Measurements from ENCODE around the gene SLK. TPM values are rescaled to one million over a fixed set of nuclear protein-coding genes. Genes with fewer than 3 reads are reported as not detected.

The SLK gene
- total RNA-seq, 1 experiment from 2014 or later: 19.0 TPM

GRCh38 chr10:104046651-104047050 is 79.7 kb downstream of the SLK start:
- no peak for DNase-seq

GRCh38 chr10:104049504-104050250 is 82.7 kb downstream of the SLK start:
- Histone ChIP-seq H3K27me3 (no peaks in the 10 kb centered on the region), H3K4me3 (no peak overlapping the region), H3K9me3 (no peaks in the 10 kb centered on the region), H3K36me3 (no peaks in the 10 kb centered on the region)
- DNase-seq: peak; percentile 42

More at GRCh38 chr10:104046651-104047050, 79.7 kb downstream of the SLK start:
- H3K4me3 ChIP-seq: no peak overlapping the region
- no peaks in the 10 kb centered on the region for H3K9me3 ChIP-seq
- H3K36me3 ChIP-seq: no peaks in the 10 kb centered on the region
- no peaks in the 10 kb centered on the region for H3K27me3 ChIP-seq

DNA sequence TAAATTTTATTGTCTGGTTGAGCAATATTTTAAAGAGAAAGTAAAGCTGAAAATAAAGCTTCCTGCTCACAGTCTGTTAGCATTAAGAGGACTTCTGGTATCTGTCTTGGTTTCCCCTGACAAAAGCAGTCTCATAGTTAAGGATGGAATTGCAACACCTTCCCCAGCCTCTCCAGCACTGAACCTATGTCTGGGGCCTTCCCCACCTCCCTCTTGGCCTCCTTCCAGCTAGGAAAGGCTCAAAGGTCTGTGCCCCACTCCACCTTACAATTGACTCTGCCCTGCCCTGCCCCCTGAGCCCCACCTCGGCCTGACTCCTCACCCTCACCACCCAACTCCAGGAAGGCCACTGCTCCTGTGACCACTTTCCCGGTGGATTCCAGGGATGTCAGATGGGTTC is 85.5 kb downstream of the SLK start:
- Histone ChIP-seq H3K36me3 (no peaks in the 10 kb centered on the region), H3K27me3 (no peaks in the 10 kb centered on the region)
- no peak for DNase-seq

DNA sequence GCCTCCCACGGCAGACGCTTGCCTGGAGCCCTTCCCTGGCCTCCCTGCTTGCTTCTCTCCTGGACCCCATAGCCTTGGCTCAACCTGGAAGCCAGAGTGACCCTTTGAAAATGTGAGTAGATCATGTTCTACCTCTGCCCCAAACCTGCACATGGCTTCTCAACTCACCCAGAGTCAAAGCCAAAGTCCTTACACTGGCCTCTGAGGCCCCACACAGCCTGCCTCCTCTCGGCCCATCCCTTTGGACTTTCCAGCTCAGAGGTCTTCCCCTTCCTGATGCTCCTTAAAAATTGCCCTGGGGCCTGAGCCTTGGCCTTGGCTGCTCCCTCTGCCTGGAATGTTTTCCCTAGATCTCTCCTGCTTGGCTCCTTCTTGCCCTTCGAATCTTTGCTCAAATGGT is 86.3 kb downstream of the SLK start:
- Histone ChIP-seq H3K4me3 (no peak overlapping the region), H3K36me3 (no peaks in the 10 kb centered on the region), H3K27me3 (no peaks in the 10 kb centered on the region), H3K9me3 (no peaks in the 10 kb centered on the region)
- no peak for DNase-seq

More for the DNA sequence above, 85.5 kb downstream of the SLK start:
- H3K9me3 ChIP-seq: no peaks in the 10 kb centered on the region
- no peak overlapping the region for H3K4me3 ChIP-seq

DNA sequence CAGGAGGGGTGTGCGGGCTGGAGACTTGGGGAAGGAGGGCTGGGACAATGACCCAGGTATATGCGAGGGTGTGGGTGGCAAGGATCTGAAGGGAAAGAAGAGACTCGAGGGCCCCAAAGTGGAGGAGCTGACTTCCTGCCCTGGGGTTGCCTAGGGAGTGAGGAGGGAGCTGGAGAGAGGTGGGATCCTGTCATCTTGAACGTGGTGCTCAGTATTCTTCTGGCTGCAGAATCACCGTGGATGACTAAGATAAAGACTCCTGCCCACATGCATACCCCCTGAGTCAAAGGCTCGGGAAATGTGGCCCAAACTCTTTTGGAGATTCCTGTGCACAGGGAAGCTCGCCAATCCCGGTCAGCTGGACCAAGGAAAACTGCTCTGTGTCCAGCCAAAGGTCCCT is 87.5 kb downstream of the SLK start:
- Histone ChIP-seq H3K36me3 (no peaks in the 10 kb centered on the region), H3K9me3 (no peaks in the 10 kb centered on the region), H3K4me3 (no peak overlapping the region), H3K27me3 (no peaks in the 10 kb centered on the region)
- DNase-seq: peak; percentile 81

- Histone ChIP-seq H3K4me3 (no peak overlapping the region), H3K36me3 (no peaks in the 10 kb centered on the region), H3K27me3 (no peaks in the 10 kb centered on the region)
These were observed 89.8 kb downstream of the SLK start for GRCh38 chr10:104056619-104057273.

DNA sequence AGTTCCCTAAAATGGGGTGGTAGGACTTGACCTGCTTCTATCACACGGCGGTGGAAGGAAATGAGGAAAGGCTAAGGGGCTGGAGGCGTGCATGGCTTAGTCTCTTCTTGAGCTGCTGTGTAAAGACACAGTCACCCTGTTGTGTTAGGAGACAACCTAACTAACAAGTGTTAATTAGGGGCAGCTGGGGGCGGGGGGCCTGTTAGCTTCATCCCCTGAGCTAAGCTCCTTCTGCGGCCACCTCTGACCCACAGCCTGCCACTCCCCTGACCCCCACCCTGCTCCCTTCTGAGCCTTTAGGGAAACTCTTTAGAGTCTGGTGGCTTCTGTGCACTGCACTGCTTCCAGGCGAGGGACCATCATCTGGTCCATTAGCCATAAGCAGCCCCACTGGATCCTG is 90.8 kb downstream of the SLK start:
- Histone ChIP-seq H3K9me3 (no peaks in the 10 kb centered on the region), H3K27me3 (no peaks in the 10 kb centered on the region), H3K4me3 (no peak overlapping the region), H3K36me3 (no peaks in the 10 kb centered on the region)
- no peak for DNase-seq

More at GRCh38 chr10:104056619-104057273, 89.8 kb downstream of the SLK start:
- no peak for DNase-seq
- H3K9me3 ChIP-seq: no peaks in the 10 kb centered on the region

- no peak overlapping the region for H3K4me3 ChIP-seq
- no peaks in the 10 kb centered on the region for H3K9me3 ChIP-seq
- no peaks in the 10 kb centered on the region for H3K36me3 ChIP-seq
- no peak for DNase-seq
- H3K27me3 ChIP-seq: no peaks in the 10 kb centered on the region
These were observed 92.4 kb downstream of the SLK start for GRCh38 chr10:104059364-104059763.

DNA sequence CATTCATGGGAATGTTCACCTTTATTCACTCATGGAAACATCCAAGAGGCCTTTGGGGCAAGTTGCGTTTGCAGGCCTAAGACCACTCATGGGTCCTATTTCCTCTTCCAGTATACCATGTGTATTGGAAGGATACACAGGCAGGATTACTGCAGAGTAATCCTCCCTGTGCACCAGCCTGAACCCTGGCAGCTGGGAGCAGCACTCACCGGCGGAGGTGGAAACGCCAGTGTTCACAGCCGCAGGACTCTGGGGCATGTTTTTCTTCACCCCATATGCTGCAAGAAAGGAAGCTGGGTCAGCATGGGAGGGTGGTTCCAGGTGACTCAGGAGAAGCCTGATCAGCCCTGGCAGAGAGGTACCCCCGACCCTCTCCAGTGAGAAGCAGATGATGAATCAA is 94.3 kb downstream of the SLK start:
- no peak for DNase-seq
- no peaks in the 10 kb centered on the region for H3K9me3 ChIP-seq
- H3K36me3 ChIP-seq: no peaks in the 10 kb centered on the region
- no peak overlapping the region for H3K4me3 ChIP-seq
- no peaks in the 10 kb centered on the region for H3K27me3 ChIP-seq

DNA sequence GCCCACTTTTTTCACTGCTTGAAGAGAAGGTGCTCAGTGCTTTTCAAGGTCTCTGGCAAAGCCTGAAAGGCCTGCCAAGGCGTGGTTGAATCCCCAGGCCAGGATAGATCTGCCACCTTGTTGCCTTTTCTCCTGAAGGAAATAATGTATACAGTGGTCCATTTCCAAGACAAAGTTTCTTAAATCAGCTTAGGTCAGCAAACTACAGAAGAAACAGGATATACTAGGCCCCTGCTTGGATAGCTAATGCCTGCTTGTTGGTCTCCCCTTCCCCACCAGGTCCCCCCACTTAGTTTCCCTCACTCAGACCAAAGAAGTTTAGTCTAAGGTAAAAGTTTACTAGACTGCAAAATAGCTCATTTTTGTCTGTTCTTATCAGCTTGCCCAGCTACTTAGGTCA is 98.8 kb downstream of the SLK start:
- H3K27me3 ChIP-seq: no peaks in the 10 kb centered on the region
- no peak for DNase-seq
- no peaks in the 10 kb centered on the region for H3K36me3 ChIP-seq
- no peaks in the 10 kb centered on the region for H3K9me3 ChIP-seq
- no peak overlapping the region for H3K4me3 ChIP-seq

DNA sequence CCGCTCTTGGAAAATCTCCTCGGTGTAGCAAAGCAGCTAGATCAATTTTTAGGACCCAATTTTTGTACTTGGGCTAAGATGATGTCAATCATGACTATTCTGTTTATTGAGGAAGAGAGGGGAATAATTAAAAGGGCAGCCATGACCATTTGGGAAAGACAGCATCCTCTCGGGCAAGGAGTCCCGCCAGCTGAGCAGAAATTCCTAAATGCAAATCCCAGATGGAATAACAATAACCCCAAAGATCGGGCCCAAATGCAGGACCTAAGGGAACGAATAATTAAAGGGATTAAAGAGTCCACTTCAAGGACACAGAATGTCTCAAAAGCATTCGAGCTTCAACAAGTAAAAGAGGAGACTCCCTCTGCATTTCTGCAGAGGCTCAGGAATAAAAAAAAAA is 100.0 kb downstream of the SLK start:
- H3K36me3 ChIP-seq: no peaks in the 10 kb centered on the region
- H3K9me3 ChIP-seq: no peaks in the 10 kb centered on the region
- H3K4me3 ChIP-seq: no peak overlapping the region
- no peak for DNase-seq
- H3K27me3 ChIP-seq: no peaks in the 10 kb centered on the region

GRCh38 chr10:104067525-104067924 is 100.6 kb downstream of the SLK start:
- Histone ChIP-seq H3K27me3 (no peaks in the 10 kb centered on the region), H3K36me3 (no peaks in the 10 kb centered on the region), H3K9me3 (no peaks in the 10 kb centered on the region), H3K4me3 (no peak overlapping the region)
- DNase-seq: no peak

DNA sequence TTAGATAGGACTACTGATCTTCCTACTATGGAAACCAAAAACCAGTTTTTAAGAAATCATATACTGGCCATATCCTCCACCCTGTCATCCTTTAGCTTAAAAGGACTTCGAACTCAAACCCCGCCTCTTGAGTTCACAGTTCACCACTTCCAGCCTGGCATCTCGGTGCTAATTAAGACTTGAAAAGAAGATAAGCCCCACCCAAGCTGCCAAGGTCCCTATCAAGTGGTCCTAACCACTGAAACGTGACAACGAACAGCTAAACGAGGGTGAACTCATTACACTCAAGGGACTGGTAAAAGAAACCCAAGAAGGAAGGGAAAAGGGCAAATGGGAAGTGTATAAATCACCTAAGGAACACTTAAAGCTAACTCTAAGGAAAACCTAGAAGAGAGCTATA is 102.7 kb downstream of the SLK start:
- H3K36me3 ChIP-seq: no peaks in the 10 kb centered on the region
- H3K27me3 ChIP-seq: no peaks in the 10 kb centered on the region

DNA sequence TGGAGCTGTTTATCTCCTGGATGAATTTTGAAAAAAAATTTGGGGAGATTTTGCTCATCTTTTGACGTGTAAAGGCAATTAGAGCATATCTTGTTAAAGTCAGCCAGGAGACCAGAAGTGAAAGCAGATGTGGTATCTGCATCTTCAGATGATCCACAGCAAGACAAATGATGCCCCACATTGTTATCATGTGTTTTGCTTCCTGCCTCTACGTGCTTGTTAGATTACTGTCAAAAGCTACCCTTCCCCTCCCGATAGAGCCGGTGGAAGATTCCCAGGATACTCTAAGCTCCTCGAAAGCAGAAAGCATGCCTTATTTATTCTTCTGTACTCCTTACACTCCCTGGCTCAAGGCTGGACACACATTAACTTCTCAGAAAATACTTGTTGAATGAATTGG is 105.8 kb downstream of the SLK start:
- no peaks in the 10 kb centered on the region for H3K36me3 ChIP-seq
- H3K4me3 ChIP-seq: no peak overlapping the region
- H3K27me3 ChIP-seq: no peaks in the 10 kb centered on the region
- H3K9me3 ChIP-seq: no peaks in the 10 kb centered on the region
- DNase-seq: no peak

More for the DNA sequence above, 102.7 kb downstream of the SLK start:
- H3K4me3 ChIP-seq: no peak overlapping the region
- no peaks in the 10 kb centered on the region for H3K9me3 ChIP-seq
- DNase-seq: no peak

DNA sequence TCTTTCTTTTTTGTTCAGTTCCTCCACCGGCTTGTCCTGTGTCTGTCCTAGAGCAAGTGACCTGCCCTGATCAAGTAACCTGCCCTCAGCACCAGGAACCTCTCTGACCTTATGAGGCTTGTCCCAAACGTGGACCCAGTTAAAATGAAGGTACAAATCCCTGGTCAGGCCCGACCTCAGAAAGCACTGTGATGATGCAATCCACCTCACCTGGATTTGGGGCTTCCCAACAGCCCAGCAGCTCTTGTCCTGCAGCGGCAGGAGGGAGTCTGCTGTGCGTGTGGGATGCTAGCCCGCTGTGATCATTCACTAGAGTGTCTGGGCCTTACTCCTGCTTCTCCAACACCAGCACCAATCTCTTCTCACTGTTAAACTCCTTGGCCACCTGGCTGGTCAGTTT is 107.6 kb downstream of the SLK start:
- H3K27me3 ChIP-seq: no peaks in the 10 kb centered on the region
- H3K9me3 ChIP-seq: no peaks in the 10 kb centered on the region
- no peak for DNase-seq
- H3K36me3 ChIP-seq: no peaks in the 10 kb centered on the region
- H3K4me3 ChIP-seq: no peak overlapping the region

GRCh38 chr10:104076743-104077160 is 109.8 kb downstream of the SLK start:
- DNase-seq: no peak
- Histone ChIP-seq H3K4me3 (no peak overlapping the region), H3K36me3 (no peaks in the 10 kb centered on the region), H3K27me3 (no peaks in the 10 kb centered on the region), H3K9me3 (no peaks in the 10 kb centered on the region)

- H3K9me3 ChIP-seq: no peaks in the 10 kb centered on the region
- no peaks in the 10 kb centered on the region for H3K36me3 ChIP-seq
- H3K27me3 ChIP-seq: no peaks in the 10 kb centered on the region
- DNase-seq: no peak
- H3K4me3 ChIP-seq: no peak overlapping the region
These were observed 110.3 kb downstream of the SLK start for GRCh38 chr10:104077247-104077646.

GRCh38 chr10:104077663-104078151 is 110.8 kb downstream of the SLK start:
- no peak overlapping the region for H3K4me3 ChIP-seq
- no peak for DNase-seq
- no peaks in the 10 kb centered on the region for H3K27me3 ChIP-seq
- H3K36me3 ChIP-seq: no peaks in the 10 kb centered on the region
- no peaks in the 10 kb centered on the region for H3K9me3 ChIP-seq
